ENCODE measurements around the gene PERM1.

DNA sequence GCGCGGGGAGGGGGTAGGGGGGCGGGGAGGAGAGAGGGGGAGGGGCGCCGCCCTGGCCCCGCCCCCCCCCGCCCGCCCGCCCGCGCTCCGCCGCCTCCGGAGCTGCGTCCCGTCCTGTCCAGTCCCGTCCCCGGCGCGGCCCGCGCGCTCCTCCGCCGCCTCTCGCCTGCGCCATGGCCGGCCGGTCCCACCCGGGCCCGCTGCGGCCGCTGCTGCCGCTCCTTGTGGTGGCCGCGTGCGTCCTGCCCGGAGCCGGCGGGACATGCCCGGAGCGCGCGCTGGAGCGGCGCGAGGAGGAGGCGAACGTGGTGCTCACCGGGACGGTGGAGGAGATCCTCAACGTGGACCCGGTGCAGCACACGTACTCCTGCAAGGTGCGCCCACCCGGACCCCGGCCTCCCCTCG lies 38.1 kb upstream of the PERM1 start, which contains the start of gene AGRN:
- no peak for TF ChIP-seq YY1 (IDR thresholded peaks at IDR 0.05; ENCODE audit: insufficient read depth, insufficient read length)
- no peak for TF ChIP-seq ZNF274 (IDR thresholded peaks at IDR 0.05; ENCODE audit: low read depth, low read length)
- no peak for TF ChIP-seq SUZ12 (IDR thresholded peaks at IDR 0.05; ENCODE audit: extremely low read depth, insufficient read depth, insufficient read length)
